ENCODE data around the gene NTM.

GRCh38 chr11:131957875-131958274 lies 587.5 kb downstream of the NTM start:
- TF ChIP-seq POLR2AphosphoS5 (IDR thresholded peaks at IDR 0.05) (no peak), POLR2A (IDR thresholded peaks at IDR 0.05) (no peak), EP300 (IDR thresholded peaks at IDR 0.05; ENCODE audit: low read depth) (no peak)
- TF ChIP-seq, protein P1, sequence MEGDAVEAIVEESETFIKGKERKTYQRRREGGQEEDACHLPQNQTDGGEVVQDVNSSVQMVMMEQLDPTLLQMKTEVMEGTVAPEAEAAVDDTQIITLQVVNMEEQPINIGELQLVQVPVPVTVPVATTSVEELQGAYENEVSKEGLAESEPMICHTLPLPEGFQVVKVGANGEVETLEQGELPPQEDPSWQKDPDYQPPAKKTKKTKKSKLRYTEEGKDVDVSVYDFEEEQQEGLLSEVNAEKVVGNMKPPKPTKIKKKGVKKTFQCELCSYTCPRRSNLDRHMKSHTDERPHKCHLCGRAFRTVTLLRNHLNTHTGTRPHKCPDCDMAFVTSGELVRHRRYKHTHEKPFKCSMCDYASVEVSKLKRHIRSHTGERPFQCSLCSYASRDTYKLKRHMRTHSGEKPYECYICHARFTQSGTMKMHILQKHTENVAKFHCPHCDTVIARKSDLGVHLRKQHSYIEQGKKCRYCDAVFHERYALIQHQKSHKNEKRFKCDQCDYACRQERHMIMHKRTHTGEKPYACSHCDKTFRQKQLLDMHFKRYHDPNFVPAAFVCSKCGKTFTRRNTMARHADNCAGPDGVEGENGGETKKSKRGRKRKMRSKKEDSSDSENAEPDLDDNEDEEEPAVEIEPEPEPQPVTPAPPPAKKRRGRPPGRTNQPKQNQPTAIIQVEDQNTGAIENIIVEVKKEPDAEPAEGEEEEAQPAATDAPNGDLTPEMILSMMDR (IDR thresholded peaks at IDR 0.05), result no peak

All from transverse colon (tissue), 4 donors.